H9 (cell line): ENCODE data around the gene RAB6A. TPM values are rescaled to one million over a fixed set of nuclear protein-coding genes. Genes with fewer than 3 reads are reported as not detected.

Experiments used
- DNase-seq: peaks from one replicate; pipeline ENCODE4 v3.0.0-alpha.2; 2017
- H2AFZ ChIP-seq: one replicate; pipeline ENCODE4 v1.6.1; 2013; ENCODE audit warnings: mild to moderate bottlenecking, low read length, control low read depth, moderate library complexity
- H2AK5ac ChIP-seq: 2 replicates; pipeline ENCODE4 v1.6.1; 2013; ENCODE audit warnings: low read length, control low read depth, mixed read lengths; ENCODE audit not compliant: insufficient read length
- H2BK120ac ChIP-seq: one replicate; pipeline ENCODE4 v1.6.1; 2013; ENCODE audit warnings: low read depth, mild to moderate bottlenecking, low read length, control low read depth, inconsistent platforms; ENCODE audit not compliant: poor library complexity, severe bottlenecking
- H2BK12ac ChIP-seq: 2 replicates; pipeline ENCODE4 v1.6.1; 2013; ENCODE audit warnings: low read length, control low read depth, mixed read lengths, low read depth; ENCODE audit not compliant: insufficient read length
- H2BK15ac ChIP-seq: 2 replicates; pipeline ENCODE4 v1.6.1; 2013; ENCODE audit warnings: low read depth, low read length, control low read depth
- H2BK20ac ChIP-seq: one replicate; pipeline ENCODE4 v1.6.1; 2013; ENCODE audit warnings: low read depth, mild to moderate bottlenecking, low read length, control low read depth, inconsistent platforms; ENCODE audit not compliant: poor library complexity, severe bottlenecking
- H2BK5ac ChIP-seq: 2 replicates; pipeline ENCODE4 v1.6.1; 2013; ENCODE audit warnings: low read length, control low read depth, mixed read lengths; ENCODE audit not compliant: insufficient read length
- H3K14ac ChIP-seq: 2 replicates; pipeline ENCODE4 v1.6.1; 2013; ENCODE audit warnings: low read length, control low read depth; ENCODE audit not compliant: insufficient read depth
- H3K18ac ChIP-seq: 2 replicates; pipeline ENCODE4 v1.6.1; 2013; ENCODE audit warnings: low read depth, mild to moderate bottlenecking, mixed read lengths, low read length, control low read depth; ENCODE audit not compliant: insufficient read length
- H3K23ac ChIP-seq: 2 replicates; pipeline ENCODE4 v1.6.1; 2013; ENCODE audit warnings: low read length, control low read depth, mixed read lengths, low read depth; ENCODE audit not compliant: insufficient read length
- H3K23me2 ChIP-seq: 2 replicates; pipeline ENCODE4 v1.6.1; 2013; ENCODE audit warnings: low read depth, mild to moderate bottlenecking, mixed read lengths, low read length, control low read depth; ENCODE audit not compliant: insufficient read length, poor library complexity, severe bottlenecking
- H3K27ac ChIP-seq: 2 replicates; pipeline ENCODE4 v1.5.1; 2013; ENCODE audit warnings: low read length, control low read depth, mixed read lengths, low read depth; ENCODE audit not compliant: insufficient read length
- H3K27me3 ChIP-seq: 2 replicates; pipeline ENCODE4 v1.6.1; 2013; ENCODE audit warnings: low read length, control low read depth, inconsistent platforms; ENCODE audit not compliant: insufficient read depth
- H3K4ac ChIP-seq: 2 replicates; pipeline ENCODE4 v1.6.1; 2013; ENCODE audit warnings: low read depth, mild to moderate bottlenecking, control low read depth, inconsistent platforms, low read length, moderate library complexity
- H3K4me1 ChIP-seq: 2 replicates; pipeline ENCODE4 v1.6.1; 2013; ENCODE audit warnings: low read length, control low read depth, inconsistent platforms; ENCODE audit not compliant: insufficient read depth
- H3K4me2 ChIP-seq: 2 replicates; pipeline ENCODE4 v1.6.1; 2013; ENCODE audit warnings: low read length, control low read depth, mixed read lengths; ENCODE audit not compliant: insufficient read length, insufficient read depth
- H3K56ac ChIP-seq: 2 replicates; pipeline ENCODE4 v1.6.1; 2013; ENCODE audit warnings: low read depth, mild to moderate bottlenecking, mixed read lengths, low read length, control low read depth; ENCODE audit not compliant: insufficient read length
- H3K79me1 ChIP-seq: 2 replicates; pipeline ENCODE4 v1.6.1; 2013; ENCODE audit warnings: low read depth, mild to moderate bottlenecking, moderate library complexity, low read length, control low read depth, inconsistent platforms; ENCODE audit not compliant: insufficient read depth, poor library complexity, severe bottlenecking
- H3K79me2 ChIP-seq: 2 replicates; pipeline ENCODE4 v1.6.1; 2013; ENCODE audit warnings: low read length, control low read depth, inconsistent platforms; ENCODE audit not compliant: insufficient read depth
- H3K9ac ChIP-seq: 2 replicates; pipeline ENCODE4 v1.6.1; 2013; ENCODE audit warnings: low read length, control low read depth, mixed read lengths; ENCODE audit not compliant: insufficient read length; ENCODE audit errors: extremely low read depth
- H3K9me3 ChIP-seq: one replicate; pipeline ENCODE4 v1.6.1; 2013; ENCODE audit warnings: low read depth, low read length, inconsistent platforms; ENCODE audit not compliant: control insufficient read depth
- H3T11ph ChIP-seq: one replicate; pipeline ENCODE4 v1.6.1; 2013; ENCODE audit warnings: mild to moderate bottlenecking, low read length, control low read depth, inconsistent platforms
- H4K20me1 ChIP-seq: one replicate; pipeline ENCODE4 v1.6.1; 2013; ENCODE audit not compliant: control insufficient read depth, insufficient read length, insufficient read depth
- H4K5ac ChIP-seq: 2 replicates; pipeline ENCODE4 v1.6.1; 2013; ENCODE audit warnings: low read depth, mild to moderate bottlenecking, mixed read lengths, low read length, control low read depth; ENCODE audit not compliant: insufficient read length
- H4K8ac ChIP-seq: replicated peaks from 2 replicates; pipeline ENCODE4 v1.6.1; 2013; ENCODE audit warnings: low read length, control low read depth, mixed read lengths, low read depth; ENCODE audit not compliant: insufficient read length
- H4K91ac ChIP-seq: 2 replicates; pipeline ENCODE4 v1.6.1; 2013; ENCODE audit warnings: low read depth, mild to moderate bottlenecking, moderate library complexity, mixed read lengths, low read length, control low read depth; ENCODE audit not compliant: insufficient read length
- H3K27ac Mint-ChIP-seq, 3 experiments: 2 replicates in 2 of 3; 3 replicates in 1 of 3; pipeline ENCODE4 v1.8.0; 2020 to 2021; ENCODE audit warnings: mixed read lengths in 3 of 3, mild to moderate bottlenecking in 1 of 3, moderate library complexity in 1 of 3
- H3K27me3 Mint-ChIP-seq: 2 replicates; pipeline ENCODE4 v1.8.0; 2021; ENCODE audit warnings: low read depth, mild to moderate bottlenecking, moderate library complexity, mixed read lengths
- H3K36me3 Mint-ChIP-seq, 3 experiments: 2 replicates in 2 of 3; 3 replicates in 1 of 3; pipeline ENCODE4 v1.8.0; 2020 to 2021; ENCODE audit warnings: low read depth in 3 of 3, mixed read lengths in 3 of 3; ENCODE audit not compliant: insufficient read depth in 1 of 3
- H3K4me1 Mint-ChIP-seq, 2 experiments: 2 replicates each; pipeline ENCODE4 v1.8.0; 2020; ENCODE audit warnings: mixed read lengths in 2 of 2
- H3K4me3 Mint-ChIP-seq, 2 experiments: 2 replicates in 1 of 2; 3 replicates in 1 of 2; pipeline ENCODE4 v1.8.0; 2020 to 2021; ENCODE audit warnings: mild to moderate bottlenecking in 2 of 2, mixed read lengths in 2 of 2, moderate library complexity in 1 of 2
- H3K9me3 Mint-ChIP-seq, 2 experiments: 2 replicates in 1 of 2; 3 replicates in 1 of 2; pipeline ENCODE4 v1.8.0; 2020; ENCODE audit warnings: mild to moderate bottlenecking in 2 of 2, mixed read lengths in 2 of 2, moderate library complexity in 1 of 2
- CTCF ChIP-seq: fragments of 200-600 bp; sonication (generic); conservative IDR thresholded peaks from 3 replicates; pipeline ENCODE4 v1.8.0; 2021; ENCODE audit warnings: antibody characterized with exemption, mild to moderate bottlenecking
- WGBS: extraction: QIAGEN DNeasy Blood & Tissue Kit; methylation state at CpG from one replicate; pipeline ENCODE4 v1.1.7; 2013; ENCODE audit warnings: missing lambda C conversion rate, low lambda C conversion rate, mixed read lengths; ENCODE audit not compliant: insufficient read length; ENCODE audit errors: extremely low coverage; 5-methylcytosine and 5-hydroxymethylcytosine counted together
- total RNA-seq: library from RNA; stranded (reverse); gene quantifications from 2 replicates; pipeline ENCODE4 v1.2.1, GENCODE V29; 2021

Gene RAB6A
- total RNA-seq, 1 experiment from 2014 or later = 72.8 TPM

- no peak overlapping the region for H4K5ac ChIP-seq
- H3K4ac ChIP-seq = no peak overlapping the region
- Mint-ChIP-seq H3K27ac (no peak overlapping the region), H3K9me3 (no peaks in the 10 kb centered on the region), H3K27me3 (no peaks in the 10 kb centered on the region), H3K4me3 (no peak overlapping the region), H3K4me1 (no peaks in the 10 kb centered on the region), H3K36me3 (peaks cover 7 to 34% (median 34%) of the 10 kb centered on the region in 3 experiments; a peak in 6 of 7 replicates)
- H3K4me2 ChIP-seq = no peak overlapping the region
- no peak overlapping the region for H2AFZ ChIP-seq
- TF ChIP-seq CTCF = no peak
- no peaks in the 10 kb centered on the region for H3K9me3 ChIP-seq
- no peak overlapping the region for H3K18ac ChIP-seq
- no peak overlapping the region for H3K27ac ChIP-seq
- H4K8ac ChIP-seq = no peak overlapping the region
- no peak overlapping the region for H3T11ph ChIP-seq
- no CpG with 5 or more reads among the region's 1 CpG for WGBS
- H3K23ac ChIP-seq = no peak overlapping the region
- H2AK5ac ChIP-seq = no peak overlapping the region
- H4K20me1 ChIP-seq = no peaks in the 10 kb centered on the region
- H2BK20ac ChIP-seq = no peak overlapping the region
- no peaks in the 10 kb centered on the region for H3K79me2 ChIP-seq
- H3K27me3 ChIP-seq = no peaks in the 10 kb centered on the region
- no peak overlapping the region for H2BK5ac ChIP-seq
- H3K56ac ChIP-seq = no peak overlapping the region
- H3K14ac ChIP-seq = no peak overlapping the region
- H2BK15ac ChIP-seq = no peak overlapping the region
- H3K79me1 ChIP-seq = no peaks in the 10 kb centered on the region
- H2BK120ac ChIP-seq = no peak overlapping the region
- H3K9ac ChIP-seq = no peak overlapping the region
- H3K4me1 ChIP-seq = no peaks in the 10 kb centered on the region
- no peak for DNase-seq
- no peak overlapping the region for H4K91ac ChIP-seq
- H3K23me2 ChIP-seq = no peaks in the 10 kb centered on the region
- H2BK12ac ChIP-seq = no peak overlapping the region
These were observed 55.8 kb downstream of the RAB6A start for GRCh38 chr11:73705053-73705452.
